NB4 (cell line): ENCODE measurements around the gene MGMT.

Experiments used
- DNase-seq: peaks from one replicate; pipeline ENCODE4 v3.0.0; 2010; ENCODE audit warnings: low read depth
- H3K4me3 ChIP-seq: one replicate; pipeline ENCODE4 v1.5.1; 2011; ENCODE audit warnings: mild to moderate bottlenecking, low read depth, low read length, moderate library complexity
- MYC ChIP-seq: IDR thresholded peaks from 2 replicates; pipeline ENCODE4 v1.6.1; 2011; ENCODE audit warnings: low read depth, low read length
- POLR2A ChIP-seq: IDR thresholded peaks from 2 replicates; pipeline ENCODE4 v1.6.1; 2011; ENCODE audit warnings: mild to moderate bottlenecking; ENCODE audit not compliant: insufficient read length; ENCODE audit errors: extremely low read depth
- TF ChIP-seq, protein P1 (sequence below): IDR thresholded peaks from one replicate; pipeline ENCODE4 v1.5.1; 2012; ENCODE audit warnings: low read depth, low read length
- TF ChIP-seq, protein P2 (sequence below): IDR thresholded peaks from 2 replicates; pipeline ENCODE4 v1.6.1; 2011; ENCODE audit warnings: low read depth, low read length

Gene MGMT

DNA sequence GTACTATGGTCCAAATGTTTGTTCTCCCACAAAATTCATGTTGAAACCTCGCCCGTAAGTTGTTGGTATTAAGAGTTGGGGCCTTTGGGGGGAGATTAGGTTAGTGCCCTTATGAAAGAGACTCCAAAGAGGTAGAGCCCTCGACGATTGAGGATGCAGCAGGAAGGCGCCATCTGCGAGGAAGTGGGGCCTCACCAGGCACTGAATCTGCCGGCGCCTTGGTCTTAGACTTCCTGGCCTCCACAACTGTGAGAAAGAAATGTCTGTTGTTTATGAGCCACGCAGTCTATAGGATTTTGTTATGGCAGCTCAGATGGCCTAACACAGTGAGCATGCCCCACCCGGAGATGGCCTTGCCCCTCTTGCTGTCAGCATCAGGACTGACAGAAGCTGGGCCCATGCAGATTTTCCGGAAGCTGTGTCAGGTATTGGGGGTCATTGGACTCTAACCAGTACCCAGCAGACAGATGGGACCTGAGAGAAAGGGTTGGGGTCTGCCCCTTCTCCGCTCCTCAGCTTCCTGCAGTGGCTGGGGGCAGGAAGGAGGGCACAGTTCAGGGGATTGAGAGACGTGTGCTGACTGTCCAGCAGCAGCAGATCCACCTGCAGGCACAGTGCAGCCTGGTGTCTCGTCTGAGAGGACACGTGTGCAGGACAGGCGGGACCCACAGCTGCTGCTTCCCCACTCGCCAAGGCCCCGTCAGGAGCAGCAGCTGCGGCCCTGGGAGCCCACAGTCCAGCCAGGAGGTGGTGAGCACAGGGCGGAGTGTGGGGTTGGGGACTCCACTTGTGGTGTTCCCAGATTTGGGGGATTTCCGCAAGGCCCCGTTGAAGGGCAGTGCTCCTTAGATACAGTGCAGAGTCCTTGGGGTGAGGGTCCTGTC lies 47.8 kb downstream of the MGMT start:
- TF ChIP-seq, protein P1, sequence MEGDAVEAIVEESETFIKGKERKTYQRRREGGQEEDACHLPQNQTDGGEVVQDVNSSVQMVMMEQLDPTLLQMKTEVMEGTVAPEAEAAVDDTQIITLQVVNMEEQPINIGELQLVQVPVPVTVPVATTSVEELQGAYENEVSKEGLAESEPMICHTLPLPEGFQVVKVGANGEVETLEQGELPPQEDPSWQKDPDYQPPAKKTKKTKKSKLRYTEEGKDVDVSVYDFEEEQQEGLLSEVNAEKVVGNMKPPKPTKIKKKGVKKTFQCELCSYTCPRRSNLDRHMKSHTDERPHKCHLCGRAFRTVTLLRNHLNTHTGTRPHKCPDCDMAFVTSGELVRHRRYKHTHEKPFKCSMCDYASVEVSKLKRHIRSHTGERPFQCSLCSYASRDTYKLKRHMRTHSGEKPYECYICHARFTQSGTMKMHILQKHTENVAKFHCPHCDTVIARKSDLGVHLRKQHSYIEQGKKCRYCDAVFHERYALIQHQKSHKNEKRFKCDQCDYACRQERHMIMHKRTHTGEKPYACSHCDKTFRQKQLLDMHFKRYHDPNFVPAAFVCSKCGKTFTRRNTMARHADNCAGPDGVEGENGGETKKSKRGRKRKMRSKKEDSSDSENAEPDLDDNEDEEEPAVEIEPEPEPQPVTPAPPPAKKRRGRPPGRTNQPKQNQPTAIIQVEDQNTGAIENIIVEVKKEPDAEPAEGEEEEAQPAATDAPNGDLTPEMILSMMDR, result no peak
- no peak for TF ChIP-seq MYC
- TF ChIP-seq, protein P2, sequence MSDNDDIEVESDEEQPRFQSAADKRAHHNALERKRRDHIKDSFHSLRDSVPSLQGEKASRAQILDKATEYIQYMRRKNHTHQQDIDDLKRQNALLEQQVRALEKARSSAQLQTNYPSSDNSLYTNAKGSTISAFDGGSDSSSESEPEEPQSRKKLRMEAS, result no peak
- TF ChIP-seq POLR2A, result no peak
- no peak overlapping the region for H3K4me3 ChIP-seq
- DNase-seq, result no peak

DNA sequence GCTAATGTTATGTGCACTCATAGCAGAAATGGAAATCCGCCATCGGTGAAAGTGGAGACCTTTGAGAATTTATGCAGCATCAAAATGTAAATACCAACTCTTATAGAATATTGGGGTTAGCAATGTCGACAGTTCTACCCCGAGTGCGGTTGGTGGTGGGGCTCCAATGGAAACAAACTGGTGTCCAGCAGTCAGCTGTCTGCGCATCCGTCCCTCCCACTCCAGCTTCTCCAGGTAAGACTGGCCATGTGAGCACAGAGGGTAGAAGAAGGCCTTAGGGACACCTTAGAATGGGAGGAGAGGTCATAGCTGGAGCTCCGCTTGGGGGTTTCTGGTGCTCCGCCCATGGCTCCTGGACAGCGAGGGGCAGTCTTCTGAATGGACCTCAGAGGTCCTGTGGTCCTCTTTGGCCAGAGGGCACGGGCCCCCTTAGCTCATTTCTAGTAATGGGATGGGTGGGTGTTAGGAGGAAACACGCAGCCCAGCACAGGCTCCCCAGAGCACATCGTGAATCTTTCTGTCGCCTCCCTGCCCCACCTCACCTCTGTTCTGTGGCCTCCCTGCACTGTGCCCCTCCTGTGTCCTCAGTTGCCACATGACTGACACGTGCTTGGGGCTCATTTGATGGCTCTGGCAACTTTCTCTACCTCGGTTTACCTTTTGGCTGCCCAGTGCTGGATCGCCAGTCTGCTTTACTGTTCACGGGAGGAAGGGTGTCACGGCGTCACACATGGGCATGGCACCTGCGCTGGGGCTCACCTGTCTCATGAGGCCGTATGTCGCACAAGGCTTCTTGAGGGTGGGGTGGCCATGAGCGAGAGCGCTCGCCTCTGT lies 50.0 kb downstream of the MGMT start:
- DNase-seq, result no peak
- TF ChIP-seq POLR2A (no peak), MYC (no peak)
- TF ChIP-seq, protein P1, result no peak
- TF ChIP-seq, protein P2, result no peak
- H3K4me3 ChIP-seq, result no peak overlapping the region

DNA sequence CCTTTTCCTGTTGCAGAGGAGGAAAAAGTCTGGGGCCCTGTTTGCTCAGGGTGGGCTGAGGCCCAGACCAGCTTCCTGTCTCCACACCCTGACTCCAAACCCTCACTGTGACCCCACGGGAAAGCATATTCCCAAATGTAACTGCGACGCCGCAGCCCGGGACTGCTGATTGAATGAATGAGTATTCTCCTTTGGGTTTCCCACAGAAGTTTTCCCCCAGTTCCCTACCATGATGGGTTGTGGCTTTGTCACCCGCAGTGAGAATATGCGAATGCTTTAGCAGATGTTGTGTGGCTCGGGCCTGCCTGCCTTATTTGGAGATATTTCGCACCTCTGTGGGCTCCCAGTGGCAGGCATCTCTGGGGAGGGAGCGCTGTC lies 50.6 kb downstream of the MGMT start:
- no peak for TF ChIP-seq POLR2A
- TF ChIP-seq, protein P1, result no peak
- TF ChIP-seq, protein P2, result no peak
- no peak for DNase-seq
- no peak overlapping the region for H3K4me3 ChIP-seq

DNA sequence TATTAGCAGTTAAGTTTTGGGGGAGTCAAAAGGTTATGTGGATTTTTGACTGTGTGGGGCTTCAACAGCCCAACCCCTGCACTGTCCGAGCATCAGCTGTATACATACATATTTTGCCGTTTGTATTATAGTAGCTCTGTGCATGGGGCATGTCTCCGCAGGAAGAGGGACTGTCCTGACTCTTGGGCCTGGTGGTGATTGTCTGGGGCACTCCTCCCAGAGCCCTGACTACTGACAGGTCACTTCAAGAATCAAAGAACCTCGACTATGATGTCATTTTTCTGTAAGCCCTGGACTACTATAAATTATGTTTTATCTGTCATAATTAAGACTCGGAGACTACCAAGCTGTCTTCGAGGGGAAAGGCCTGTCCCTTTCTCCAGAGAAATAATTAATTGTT lies 51.8 kb downstream of the MGMT start:
- DNase-seq, result no peak
- TF ChIP-seq, protein P2, result no peak
- TF ChIP-seq, protein P1, result no peak
- TF ChIP-seq MYC (no peak), POLR2A (no peak)
- H3K4me3 ChIP-seq, result no peak overlapping the region

DNA sequence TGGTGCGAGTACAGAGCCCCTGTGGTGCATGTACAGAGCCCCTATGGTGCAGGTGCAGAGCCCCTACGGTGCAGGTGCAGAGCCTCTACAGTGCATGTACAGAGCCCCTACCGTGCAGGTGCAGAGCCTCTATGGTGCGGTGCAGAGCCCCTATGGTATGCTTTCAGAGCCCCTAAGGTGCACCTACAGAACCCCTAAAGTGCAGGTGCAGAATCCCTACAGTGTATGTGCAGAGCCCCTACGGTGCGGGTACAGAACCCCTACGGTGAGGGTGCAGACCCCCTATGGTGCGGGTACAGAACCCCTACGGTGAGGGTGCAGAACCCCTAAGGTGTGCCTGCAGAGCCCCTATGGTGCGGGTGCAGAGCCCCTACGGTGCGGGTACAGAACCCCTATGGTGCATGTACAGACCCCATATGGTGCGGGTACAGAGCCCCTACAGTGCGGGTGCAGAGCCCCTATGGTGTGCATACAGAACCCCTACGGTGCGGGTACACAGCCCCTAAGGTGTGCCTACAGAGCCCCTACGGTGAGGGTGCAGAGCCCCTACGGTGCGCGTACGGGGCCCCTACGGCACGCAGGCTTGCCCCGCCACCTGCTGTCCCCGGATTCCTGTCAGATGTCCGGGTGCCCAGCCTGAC lies 53.5 kb downstream of the MGMT start:
- no peak for DNase-seq
- no peak for TF ChIP-seq POLR2A
- TF ChIP-seq, protein P1, result no peak
- H3K4me3 ChIP-seq, result no peak overlapping the region
